ENCODE measurements around the gene PCDH8.

GRCh38 chr13:52842441-52842840, 6.0 kb downstream of the PCDH8 start:
- TF ChIP-seq BHLHE40 (IDR thresholded peaks at IDR 0.05; ENCODE audit: borderline replicate concordance) = no peak
- TF ChIP-seq ELF4 (IDR thresholded peaks at IDR 0.05) = no peak
- no peak for TF ChIP-seq NFRKB (IDR thresholded peaks at IDR 0.05)
- no peak for TF ChIP-seq L3MBTL2 (conservative IDR thresholded peaks at IDR 0.05)
- TF ChIP-seq SUZ12 (IDR thresholded peaks at IDR 0.05) = no peak
- no peak for TF ChIP-seq FOXK2 (IDR thresholded peaks at IDR 0.05)
- no peak for TF ChIP-seq ARNT (IDR thresholded peaks at IDR 0.05)
- no peak for TF ChIP-seq HDGF (IDR thresholded peaks at IDR 0.05; ENCODE audit: borderline replicate concordance)
- TF ChIP-seq PKNOX1 (IDR thresholded peaks at IDR 0.05) = no peak
- TF ChIP-seq SP1 (IDR thresholded peaks at IDR 0.05) = no peak

Measured in HEK293T (cell line).